Ovary (tissue), 3 donors: Measurements from ENCODE around the gene FER1L5.

ENCODE experiments used
- EP300 ChIP-seq: sonication (generic); formaldehyde crosslinking; IDR thresholded peaks from one replicate; pipeline ENCODE4 v1.6.1; 2017; ENCODE audit warnings: antibody characterized with exemption
- POLR2A ChIP-seq: fragments of 450-650 bp; IDR thresholded peaks from one replicate; pipeline ENCODE4 v1.6.1; 2017; ENCODE audit warnings: antibody characterized with exemption, mild to moderate bottlenecking, moderate library complexity
- TF ChIP-seq, protein P1 (sequence below), 3 donors: fragments of 450-650 bp in 2 of 3; fragments of 200-600 bp in 1 of 3; IDR thresholded peaks; one replicate each; pipeline versions ENCODE4 v1.5.1 to v1.8.0; 2016 to 2022; ENCODE audit warnings: antibody characterized with exemption in 3 of 3, mild to moderate bottlenecking in 1 of 3
- donor health status: DM: no; HTN: no; CAD: no.

DNA sequence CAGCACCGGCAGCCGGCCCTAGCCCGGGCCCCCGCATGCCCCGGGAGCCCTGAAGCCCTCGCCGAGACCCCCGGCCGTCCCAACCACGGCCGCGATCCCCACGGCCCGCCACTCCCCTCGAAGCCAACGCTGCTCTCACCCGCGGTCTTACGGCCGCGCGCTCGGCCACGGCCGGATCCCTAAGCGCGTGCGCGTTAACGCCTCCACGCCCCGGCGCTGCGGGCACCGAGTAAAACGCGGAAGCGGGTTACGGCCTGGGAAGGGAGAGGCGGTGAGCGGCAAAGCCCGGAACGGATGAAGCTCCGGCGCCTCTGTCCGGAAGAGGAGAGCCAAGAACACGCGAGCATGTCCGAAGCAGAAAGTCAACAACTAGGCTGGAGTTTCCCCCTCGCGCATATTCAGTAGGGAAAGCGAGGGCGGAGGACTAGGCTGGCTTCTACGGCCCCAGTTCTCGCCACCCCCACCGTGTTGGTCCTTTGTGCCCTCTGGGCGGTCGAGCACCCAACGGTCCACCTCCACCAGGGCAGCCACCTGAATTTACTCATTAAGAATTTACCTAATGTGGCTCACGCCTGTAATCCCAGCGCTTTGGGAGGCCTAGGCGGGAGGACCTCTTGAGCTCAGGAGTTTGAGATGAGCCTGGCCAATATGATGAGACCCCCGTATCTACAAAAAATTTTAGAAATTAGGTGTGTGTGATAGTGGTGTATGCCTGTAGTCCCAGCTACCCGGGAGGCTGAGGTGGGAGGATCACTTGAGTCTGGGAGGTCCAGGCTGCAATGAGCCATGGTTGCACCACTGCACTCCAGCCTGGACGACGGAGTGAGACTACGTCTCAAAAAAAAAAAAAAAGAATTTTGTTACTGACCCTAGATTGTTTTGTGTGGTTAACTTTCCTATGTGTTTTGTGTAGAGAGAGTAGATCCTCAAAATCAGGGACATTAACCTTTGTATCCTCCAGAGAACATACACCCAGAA, 4.1 kb upstream of the FER1L5 start, which contains the start of gene KANSL3:
- TF ChIP-seq POLR2A = peak; percentile 99
- TF ChIP-seq, protein P1, sequence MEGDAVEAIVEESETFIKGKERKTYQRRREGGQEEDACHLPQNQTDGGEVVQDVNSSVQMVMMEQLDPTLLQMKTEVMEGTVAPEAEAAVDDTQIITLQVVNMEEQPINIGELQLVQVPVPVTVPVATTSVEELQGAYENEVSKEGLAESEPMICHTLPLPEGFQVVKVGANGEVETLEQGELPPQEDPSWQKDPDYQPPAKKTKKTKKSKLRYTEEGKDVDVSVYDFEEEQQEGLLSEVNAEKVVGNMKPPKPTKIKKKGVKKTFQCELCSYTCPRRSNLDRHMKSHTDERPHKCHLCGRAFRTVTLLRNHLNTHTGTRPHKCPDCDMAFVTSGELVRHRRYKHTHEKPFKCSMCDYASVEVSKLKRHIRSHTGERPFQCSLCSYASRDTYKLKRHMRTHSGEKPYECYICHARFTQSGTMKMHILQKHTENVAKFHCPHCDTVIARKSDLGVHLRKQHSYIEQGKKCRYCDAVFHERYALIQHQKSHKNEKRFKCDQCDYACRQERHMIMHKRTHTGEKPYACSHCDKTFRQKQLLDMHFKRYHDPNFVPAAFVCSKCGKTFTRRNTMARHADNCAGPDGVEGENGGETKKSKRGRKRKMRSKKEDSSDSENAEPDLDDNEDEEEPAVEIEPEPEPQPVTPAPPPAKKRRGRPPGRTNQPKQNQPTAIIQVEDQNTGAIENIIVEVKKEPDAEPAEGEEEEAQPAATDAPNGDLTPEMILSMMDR (IDR thresholded peaks at IDR 0.05) = peak in 1 of 3 donors; percentile 61
- no peak for TF ChIP-seq EP300
